ENCODE results near the gene LRRC73. TPM values are rescaled to one million over a fixed set of nuclear protein-coding genes. Genes with fewer than 3 reads are reported as not detected.
"Not testable (repeated sequence)": the region's sequence is repeated elsewhere in the genome, so short reads cannot be mapped to it uniquely, and the experiment has no call there.

The LRRC73 gene
- 3.3 and 3.4 TPM in 2 replicates for total RNA-seq
- 2.9 and 4.6 TPM in 2 replicates for polyA plus RNA-seq

- Histone ChIP-seq H3K27me3 (peaks cover 17% of the 10 kb centered on the region), H3K27ac (no peak within 1 kb of the TSS), H3K4me1 (ENCODE audit: low read depth) (peaks cover 5% of the 10 kb centered on the region), H3K4me3 (peak within 1 kb of the TSS; percentile 72), H3K9me3 (ENCODE audit: low read depth) (no peaks in the 10 kb centered on the region), H3K36me3 (peaks cover 26% of the 10 kb centered on the region)
- TF ChIP-seq CTCF (IDR thresholded peaks at IDR 0.05; ENCODE audit: low read depth, low read length), result no peak
- DNase-seq (ENCODE audit: low read depth in 1 of 2, low spot score in 1 of 2), result peak; percentile 90 to 91
Measured at GRCh38 chr6:43509984-43510826, at the start of gene LRRC73. Gene LRRC73 (minus strand): TSS chr6:43510346. CDS start chr6:43509785, 561 bp downstream.

GRCh38 chr6:43559328-43559727 is 49.2 kb upstream of the LRRC73 start:
- no peaks in the 10 kb centered on the region for H3K9me3 ChIP-seq (ENCODE audit: low read depth)
- DNase-seq (ENCODE audit: low read depth in 1 of 2, low spot score in 1 of 2), result no peak
- H3K36me3 ChIP-seq, result peaks cover 83% of the 10 kb centered on the region
- no peak for TF ChIP-seq CTCF (IDR thresholded peaks at IDR 0.05; ENCODE audit: low read depth, low read length)
- H3K27me3 ChIP-seq, result no peaks in the 10 kb centered on the region
- H3K4me1 ChIP-seq (ENCODE audit: low read depth), result no peaks in the 10 kb centered on the region
- no peak overlapping the region for H3K27ac ChIP-seq
- H3K4me3 ChIP-seq, result no peak overlapping the region

- H3K4me3 ChIP-seq; H3K27ac ChIP-seq; H3K27me3 ChIP-seq; DNase-seq (ENCODE audit: low read depth in 1 of 2, low spot score in 1 of 2); H3K4me1 ChIP-seq (ENCODE audit: low read depth); H3K9me3 ChIP-seq (ENCODE audit: low read depth): not testable (repeated sequence)
- peaks cover 78% of the 10 kb centered on the region for H3K36me3 ChIP-seq
Measured at GRCh38 chr6:43557620-43558019, 47.5 kb upstream of the LRRC73 start.

- Histone ChIP-seq H3K36me3 (peaks cover 81% of the 10 kb centered on the region), H3K27me3 (no peaks in the 10 kb centered on the region)
Measured at GRCh38 chr6:43547222-43547621, 37.1 kb upstream of the LRRC73 start.

GRCh38 chr6:43544461-43544860 is 34.3 kb upstream of the LRRC73 start:
- H3K27me3 ChIP-seq, result no peaks in the 10 kb centered on the region
- DNase-seq (ENCODE audit: low read depth in 1 of 2, low spot score in 1 of 2), result no peak
- no peak for TF ChIP-seq CTCF (IDR thresholded peaks at IDR 0.05; ENCODE audit: low read depth, low read length)
- H3K4me3 ChIP-seq, result no peak overlapping the region
- H3K27ac ChIP-seq, result no peak overlapping the region
- H3K4me1 ChIP-seq (ENCODE audit: low read depth), result no peaks in the 10 kb centered on the region
- H3K9me3 ChIP-seq (ENCODE audit: low read depth), result no peaks in the 10 kb centered on the region
- peaks cover 56% of the 10 kb centered on the region for H3K36me3 ChIP-seq

More at GRCh38 chr6:43547222-43547621, 37.1 kb upstream of the LRRC73 start:
- no peaks in the 10 kb centered on the region for H3K9me3 ChIP-seq (ENCODE audit: low read depth)
- no peak for TF ChIP-seq CTCF (IDR thresholded peaks at IDR 0.05; ENCODE audit: low read depth, low read length)
- H3K4me1 ChIP-seq (ENCODE audit: low read depth), result no peaks in the 10 kb centered on the region
- H3K27ac ChIP-seq, result no peak overlapping the region
- DNase-seq (ENCODE audit: low read depth in 1 of 2, low spot score in 1 of 2), result no peak
- H3K4me3 ChIP-seq, result no peak overlapping the region

- Histone ChIP-seq H3K27me3 (no peaks in the 10 kb centered on the region), H3K36me3 (peaks cover 44% of the 10 kb centered on the region), H3K9me3 (ENCODE audit: low read depth) (no peaks in the 10 kb centered on the region), H3K4me1 (ENCODE audit: low read depth) (no peaks in the 10 kb centered on the region), H3K27ac (no peak overlapping the region), H3K4me3 (no peak overlapping the region)
- no peak for TF ChIP-seq CTCF (IDR thresholded peaks at IDR 0.05; ENCODE audit: low read depth, low read length)
- DNase-seq (ENCODE audit: low read depth in 1 of 2, low spot score in 1 of 2), result no peak
Measured at GRCh38 chr6:43541774-43542471, 31.8 kb upstream of the LRRC73 start.
